NT2/D1 (cell line): ENCODE results near the gene MOV10L1.

Source experiments
- SUZ12 ChIP-seq: IDR thresholded peaks from 2 replicates; pipeline ENCODE4 v1.6.1; 2011; ENCODE audit not compliant: insufficient read length, insufficient read depth; ENCODE audit errors: extremely low read depth
- YY1 ChIP-seq: IDR thresholded peaks from 2 replicates; pipeline ENCODE4 v1.6.1; 2011; ENCODE audit not compliant: insufficient read length, insufficient read depth

GRCh38 chr22:50092342-50092741, 2.5 kb downstream of the MOV10L1 start:
- no peak for TF ChIP-seq YY1
- no peak for TF ChIP-seq SUZ12
